Measurements from ENCODE around the gene MALL.
"Not testable (repeated sequence)": the region's sequence is repeated elsewhere in the genome, so short reads cannot be mapped to it uniquely, and the experiment has no call there.

The MALL gene

DNA sequence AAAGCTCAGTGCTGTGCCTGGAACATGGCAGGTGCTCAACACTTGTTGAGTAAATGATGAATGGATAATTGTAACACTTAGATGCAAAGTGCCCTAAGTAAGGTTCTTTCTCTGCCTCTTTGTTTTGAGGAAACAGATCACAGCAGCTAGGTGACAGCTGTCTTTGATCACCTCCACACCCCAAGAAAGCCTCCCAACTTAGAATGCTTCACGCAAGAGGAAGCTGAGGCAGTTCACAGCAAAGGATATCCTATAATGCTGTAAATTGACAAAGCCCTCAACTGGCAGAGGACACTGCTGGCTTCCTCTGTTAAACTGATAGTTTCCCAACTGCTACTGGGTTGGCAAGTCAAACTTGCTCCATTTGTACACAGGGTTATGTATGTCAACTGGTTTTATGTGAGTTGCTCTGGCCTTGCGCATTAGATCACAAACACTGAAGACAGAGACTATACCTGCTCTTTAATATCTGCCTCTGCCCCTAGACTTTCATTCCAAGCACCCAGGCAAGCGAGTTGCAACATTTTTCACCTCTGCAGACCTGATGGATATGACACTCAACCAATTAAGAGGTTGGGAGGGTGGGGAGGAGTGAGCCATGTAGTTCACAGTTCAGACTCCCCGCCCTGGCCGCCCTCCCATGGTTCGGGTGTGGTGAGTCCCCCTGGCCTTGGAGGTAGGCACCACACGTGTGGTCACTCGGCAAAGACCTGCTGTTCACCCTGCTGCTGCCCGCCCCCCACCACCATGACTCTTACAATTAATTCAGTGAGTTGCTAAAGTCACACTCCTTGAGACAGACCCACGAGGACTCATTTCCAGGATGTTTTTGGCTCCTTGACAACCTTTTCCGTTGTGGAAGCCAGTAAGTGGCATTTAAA is 4.8 kb upstream of the MALL start:
- no peak for DNase-seq

DNA sequence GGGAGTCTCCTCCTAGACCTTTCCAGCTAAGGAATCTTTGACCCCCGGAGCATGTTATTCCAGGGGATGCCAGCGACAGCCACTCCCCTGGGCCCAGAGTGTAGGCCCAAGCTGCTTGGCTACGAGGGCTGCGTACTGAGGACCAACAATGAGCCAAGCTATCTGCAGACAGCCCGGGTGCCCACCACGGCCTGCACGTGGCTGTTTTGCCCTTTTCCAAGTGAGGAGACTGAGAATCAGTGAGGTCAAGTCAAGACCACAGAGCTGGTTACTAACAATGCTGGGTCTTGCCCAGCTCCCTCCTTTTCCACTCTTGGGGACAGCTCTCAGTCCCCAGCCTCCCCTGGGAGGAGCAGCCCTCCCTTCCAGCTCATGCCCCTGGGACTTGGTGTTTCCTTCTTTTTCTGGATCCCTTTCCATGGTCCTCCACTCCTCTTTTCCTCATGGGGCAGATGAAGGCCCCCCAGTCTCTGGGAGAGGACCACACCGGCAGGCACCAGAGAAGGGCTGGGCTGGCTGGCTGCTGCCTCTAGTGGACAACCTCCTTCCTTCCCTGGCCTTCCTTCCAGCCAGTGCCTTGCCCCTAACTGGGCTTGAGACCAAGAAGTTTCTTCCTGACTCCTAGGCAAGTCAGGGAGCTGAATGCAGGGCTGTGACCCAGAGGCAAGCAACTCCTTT is 550 bp upstream of the MALL start:
- DNase-seq: no peak

DNA sequence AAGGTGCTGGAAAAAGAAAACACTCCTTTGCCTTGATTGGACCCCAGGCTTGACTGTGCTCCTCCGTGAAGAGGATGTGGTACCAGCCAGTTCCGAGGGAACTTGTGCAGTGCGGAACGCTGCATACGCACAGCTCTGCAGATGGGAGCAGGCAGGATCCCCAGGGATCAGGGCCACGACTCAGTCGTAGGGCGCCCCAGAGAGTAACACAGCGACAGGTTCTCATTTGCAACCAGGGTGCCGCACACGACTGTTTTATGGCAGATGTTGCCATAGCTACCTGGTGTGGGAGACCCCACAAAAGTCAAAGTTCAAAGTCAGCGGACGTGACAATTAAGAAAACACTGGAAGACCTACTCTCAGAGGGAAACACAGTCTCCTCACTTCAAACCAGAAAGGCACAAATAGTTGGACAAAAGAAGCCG is 779 bp downstream of the MALL start:
- no peak for DNase-seq

DNA sequence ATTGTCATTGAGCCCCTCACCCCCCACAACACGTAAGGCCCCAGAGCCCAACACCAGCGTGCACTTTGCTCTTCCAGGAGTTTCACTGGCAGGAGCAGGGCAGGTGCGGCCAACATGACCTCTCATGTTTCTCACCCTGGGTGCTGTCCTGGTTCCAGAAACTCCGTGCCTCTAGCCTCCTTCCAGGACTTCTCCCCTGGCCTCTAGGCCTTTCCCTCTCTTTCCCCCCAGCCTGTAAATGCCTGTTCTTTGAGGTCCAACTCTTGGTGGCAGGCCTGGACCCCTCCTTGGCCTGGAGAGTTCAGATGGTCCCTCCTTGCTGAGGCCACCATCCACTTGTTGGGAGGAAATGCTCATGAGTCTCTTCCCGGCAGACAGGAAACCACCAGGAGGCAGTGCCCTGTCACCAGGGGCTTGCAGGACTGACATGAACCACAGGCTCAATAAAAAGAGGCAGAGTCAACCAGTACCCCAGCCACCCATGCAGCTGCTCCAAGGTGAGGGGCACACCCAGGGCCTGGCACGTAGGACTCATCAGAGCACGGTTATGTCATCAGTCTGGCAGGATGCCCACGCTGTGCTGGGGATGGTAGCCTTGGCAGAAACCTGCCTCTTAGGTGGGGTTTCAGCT is 1.5 kb downstream of the MALL start:
- no peak for DNase-seq

DNA sequence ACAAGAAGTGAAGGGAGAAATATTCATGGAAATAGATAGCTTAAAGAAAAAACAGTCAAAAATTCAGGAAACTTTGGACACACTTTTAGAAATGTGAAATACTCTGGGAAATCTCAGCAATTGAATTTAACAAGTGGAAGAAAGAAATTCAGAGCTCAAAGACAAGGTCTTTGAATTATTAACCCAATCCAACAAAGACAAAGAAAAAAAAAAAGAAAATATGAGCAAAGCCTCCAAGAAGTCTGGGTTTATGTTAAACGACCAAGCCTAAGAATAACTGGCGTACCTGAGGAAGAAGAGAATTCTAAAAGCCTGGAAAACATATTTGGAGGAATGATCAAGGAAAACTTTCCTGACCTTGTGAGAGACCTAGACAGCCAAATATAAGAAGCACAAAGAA is 7.3 kb downstream of the MALL start:
- DNase-seq: not testable (repeated sequence)

DNA sequence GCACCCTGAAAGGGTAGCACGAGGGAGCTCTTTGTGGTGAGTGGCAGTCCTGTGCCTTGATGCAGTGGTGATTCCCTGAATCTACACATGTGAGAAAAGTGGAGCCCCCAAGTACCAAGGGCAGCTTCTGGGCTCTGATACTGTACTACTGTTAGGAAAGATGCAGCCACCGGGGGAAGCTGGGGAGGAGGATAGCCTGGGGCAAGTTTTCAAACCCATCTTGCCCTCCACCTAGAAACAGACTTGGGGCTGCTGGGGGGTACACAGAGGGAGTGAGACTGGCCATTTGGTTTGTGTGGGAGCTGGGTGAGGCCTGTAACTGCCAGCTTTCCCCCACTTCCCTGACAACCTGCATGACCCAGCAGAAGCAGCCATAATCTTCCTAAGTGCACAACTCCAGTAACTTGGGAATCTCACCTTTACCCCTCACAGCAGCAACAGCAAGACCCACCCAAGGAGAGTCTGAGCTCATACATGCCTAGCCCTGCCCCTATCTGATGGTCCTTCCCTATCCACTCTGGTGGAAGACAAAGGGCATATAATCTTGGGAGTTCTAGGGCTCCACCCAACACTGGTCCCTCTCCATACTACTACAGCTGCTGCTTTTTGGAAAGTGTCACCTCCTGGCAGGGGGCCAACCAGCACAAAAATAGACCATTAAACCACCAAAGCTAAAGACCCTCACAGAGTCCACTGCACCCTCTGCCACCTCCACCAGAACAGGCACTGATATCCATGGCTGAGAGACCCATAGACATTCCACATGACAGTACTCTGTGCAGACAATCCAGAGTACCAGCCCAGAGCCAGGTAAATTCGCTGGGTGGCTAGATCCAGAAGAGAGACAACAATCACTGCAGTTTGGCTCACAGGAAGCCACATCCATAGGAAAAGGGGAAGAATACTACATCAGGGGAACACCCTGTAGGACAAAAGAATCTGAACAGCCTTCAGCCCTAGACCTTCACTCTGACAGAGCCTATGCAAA is 8.2 kb downstream of the MALL start:
- no peak for DNase-seq

DNA sequence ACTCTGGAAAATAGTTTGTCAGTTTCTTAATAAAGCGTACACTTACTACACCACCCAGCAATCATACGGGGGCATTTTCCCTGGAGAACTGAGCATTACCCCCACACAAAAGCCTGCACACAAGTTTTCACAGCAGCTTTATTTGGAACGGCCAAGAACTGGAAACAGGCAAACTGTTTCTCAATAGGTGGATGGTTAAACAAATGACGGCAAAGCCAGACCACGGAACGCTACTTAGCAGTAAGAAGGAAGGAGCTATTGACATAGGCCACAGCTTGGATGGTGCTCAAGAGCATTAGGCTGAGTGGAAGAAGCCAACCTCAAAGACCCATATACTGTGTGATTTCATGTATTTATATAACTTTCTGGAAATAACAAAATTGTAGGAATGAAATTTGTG is 9.0 kb downstream of the MALL start:
- DNase-seq: no peak

DNA sequence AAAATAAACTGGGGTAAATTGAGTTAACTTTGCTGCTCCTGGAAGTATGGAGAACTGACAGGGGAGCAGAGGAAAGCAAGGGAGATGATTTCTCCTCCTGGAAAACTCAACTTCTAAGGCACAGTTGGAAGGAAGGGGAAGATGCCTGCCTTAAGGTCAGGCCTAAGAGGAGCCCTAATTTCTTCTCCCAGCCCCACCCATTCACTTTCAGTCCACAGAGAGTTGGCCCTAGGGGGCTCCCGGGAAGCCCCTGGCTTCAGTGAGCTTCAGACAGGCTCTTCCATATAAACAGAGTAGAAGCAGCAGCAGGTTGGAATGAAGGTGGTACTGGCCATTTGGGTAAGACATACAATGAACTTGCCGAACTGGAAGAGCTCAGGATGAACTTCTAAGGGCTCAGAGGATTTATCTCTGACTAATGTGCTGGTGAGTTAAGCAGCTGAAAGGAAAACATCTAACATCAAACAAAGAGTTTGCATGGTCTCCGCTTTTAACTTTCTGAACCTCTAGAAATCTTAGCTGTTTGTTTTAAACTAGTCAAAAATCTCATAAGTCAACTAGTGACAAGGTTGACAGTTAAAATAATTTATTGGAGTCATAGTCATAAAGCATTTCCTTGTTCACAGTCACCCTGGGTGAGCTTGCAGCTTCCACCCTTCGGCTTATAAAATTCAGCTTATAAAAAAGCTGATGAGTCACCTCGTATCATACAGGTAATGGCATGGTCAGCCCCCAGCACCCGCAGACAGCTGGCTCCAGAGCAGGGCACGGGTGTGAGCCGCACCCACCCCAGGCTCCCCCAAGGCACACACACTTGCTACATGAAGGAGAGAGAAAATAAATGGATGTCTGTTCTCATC is 9.8 kb downstream of the MALL start:
- no peak for DNase-seq

DNA sequence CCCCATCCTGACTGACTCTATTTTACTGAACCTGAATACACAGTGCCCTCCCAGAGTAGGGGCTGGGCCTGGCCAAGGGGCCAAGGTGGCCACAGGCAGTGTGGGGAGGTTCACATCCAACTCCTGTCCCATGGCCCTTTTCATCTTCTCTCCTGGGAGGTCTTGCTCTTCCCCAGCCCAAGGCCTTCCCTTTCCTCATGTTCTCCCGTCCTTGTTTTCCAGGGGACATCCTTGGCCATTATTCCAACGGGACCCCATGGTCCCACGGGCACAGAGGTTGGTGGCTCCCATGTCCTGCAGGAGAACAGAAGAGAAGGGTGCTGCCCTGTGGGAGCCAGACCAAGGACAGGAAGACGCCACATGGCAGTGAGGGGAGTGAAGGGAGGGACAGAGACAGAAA is 10.4 kb downstream of the MALL start:
- DNase-seq: no peak

DNA sequence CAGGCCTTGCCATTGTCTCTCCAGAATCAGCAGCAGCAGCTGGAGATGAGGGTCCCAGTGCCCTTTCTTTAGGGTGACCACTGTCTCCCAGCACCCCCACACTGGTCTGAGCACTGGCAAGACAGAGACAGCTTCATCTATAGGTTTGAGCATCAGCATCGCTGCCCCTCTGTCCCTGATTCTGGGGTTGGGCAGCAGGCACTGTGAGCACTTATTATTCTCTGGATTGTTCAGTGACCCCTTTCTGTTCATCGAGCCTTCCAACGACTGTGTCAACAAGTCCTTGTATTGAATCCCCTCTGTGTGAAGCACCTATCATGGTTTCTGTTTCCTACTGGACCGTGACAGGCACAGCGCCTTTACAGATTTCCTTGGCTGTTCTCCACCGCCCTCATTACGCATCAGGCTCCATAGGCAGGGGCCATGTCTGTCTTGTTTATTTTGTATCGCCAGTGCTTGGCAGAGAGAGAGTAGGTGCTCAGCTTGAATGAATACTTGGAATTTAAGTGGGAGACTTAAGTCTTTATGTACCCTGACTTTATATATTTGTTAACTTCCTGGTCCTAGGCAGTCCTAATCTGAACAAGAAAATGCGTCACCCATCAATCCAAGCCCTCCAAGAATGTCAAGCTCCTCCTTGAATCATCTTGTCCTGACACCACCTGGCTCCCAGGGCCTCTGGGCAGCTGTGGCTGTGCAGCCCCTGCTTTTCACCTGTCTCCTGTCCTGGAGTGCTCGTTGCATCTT is 11.4 kb downstream of the MALL start:
- no peak for DNase-seq

DNA sequence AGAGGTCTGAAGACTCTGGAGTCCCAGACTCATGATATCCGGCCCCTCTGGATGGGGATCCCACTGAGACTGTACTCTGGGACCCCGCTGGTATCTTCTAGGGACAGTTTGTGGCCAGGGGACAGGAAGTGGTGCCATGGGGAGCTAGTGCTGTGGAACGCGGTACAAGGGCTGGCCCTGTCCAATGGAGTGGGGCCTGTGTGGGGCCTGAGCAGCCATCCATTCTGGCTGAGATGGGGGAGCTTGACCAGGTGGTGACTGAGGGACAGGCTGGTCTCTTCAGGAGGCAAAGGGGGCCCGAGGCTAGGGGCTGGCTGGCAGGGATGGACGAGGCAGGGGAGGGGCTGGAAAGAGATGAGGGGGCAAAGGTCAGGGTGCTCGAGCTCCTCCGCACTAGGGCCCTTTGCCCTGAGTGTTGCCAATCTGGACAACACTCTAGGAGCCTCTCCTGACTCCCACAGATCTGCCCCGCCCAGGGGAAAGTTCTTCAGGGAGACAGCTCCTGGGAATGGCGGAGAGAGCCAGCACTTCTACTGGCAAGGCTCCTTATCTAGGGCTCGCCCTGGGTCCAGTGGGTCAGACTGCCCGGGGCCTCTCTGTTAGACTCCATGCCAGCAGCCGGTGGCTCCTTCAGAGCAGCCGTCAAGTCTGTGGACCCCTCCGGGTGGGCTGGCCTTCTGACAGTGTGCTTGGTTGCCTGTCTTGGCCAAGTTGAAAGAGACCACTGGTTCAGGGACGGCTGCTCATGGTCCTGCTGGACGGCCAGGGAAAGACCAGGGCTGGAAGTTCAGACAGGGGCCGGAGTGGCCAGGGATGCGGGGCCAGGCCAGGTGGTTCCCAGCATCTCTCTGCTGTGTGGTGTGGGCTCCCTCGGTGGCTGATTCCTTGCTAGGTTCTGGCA is 12.3 kb downstream of the MALL start:
- DNase-seq: no peak

DNA sequence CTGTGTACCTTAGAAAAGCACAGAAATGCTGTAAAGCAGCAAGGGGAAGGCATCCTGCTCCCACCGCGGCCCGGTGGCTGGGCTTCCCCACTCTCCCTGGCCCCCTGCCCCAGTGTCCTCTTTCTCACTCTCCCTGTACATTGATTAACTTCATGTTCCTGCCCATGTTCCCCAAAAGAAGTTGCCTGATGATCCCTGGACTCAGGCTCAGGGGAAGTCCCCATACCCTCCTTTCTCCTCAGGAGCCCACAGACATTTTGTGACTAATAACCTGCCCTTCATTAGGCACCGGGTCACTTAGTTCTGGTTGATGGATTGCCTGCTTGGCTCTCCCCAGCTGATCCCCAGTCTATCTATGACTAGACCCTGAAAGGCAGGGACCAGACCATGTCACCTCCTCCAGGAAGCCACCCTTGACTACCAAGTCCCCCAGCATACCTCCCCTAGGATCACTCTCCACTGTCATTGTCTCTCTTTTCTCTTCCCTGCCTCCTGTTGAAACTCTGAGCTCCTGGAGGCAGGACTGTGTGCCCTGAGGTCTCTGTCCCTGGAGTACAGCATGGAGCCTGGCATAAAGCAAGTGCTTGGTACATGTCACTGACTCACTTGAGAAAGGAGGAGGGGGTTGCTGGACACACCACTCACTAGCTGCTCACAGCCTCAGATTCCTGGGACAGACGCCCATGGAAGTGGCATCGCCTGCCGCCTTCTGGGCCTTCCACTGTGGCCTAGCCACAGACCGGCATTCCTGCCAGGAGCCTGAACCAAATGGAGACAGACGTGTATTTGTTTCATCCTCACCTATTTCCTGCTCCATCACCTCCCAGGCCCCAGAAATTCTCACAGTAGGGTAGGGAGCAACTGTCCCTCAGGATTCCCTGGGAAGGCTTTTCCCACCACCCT is 13.5 kb downstream of the MALL start:
- DNase-seq: no peak

DNA sequence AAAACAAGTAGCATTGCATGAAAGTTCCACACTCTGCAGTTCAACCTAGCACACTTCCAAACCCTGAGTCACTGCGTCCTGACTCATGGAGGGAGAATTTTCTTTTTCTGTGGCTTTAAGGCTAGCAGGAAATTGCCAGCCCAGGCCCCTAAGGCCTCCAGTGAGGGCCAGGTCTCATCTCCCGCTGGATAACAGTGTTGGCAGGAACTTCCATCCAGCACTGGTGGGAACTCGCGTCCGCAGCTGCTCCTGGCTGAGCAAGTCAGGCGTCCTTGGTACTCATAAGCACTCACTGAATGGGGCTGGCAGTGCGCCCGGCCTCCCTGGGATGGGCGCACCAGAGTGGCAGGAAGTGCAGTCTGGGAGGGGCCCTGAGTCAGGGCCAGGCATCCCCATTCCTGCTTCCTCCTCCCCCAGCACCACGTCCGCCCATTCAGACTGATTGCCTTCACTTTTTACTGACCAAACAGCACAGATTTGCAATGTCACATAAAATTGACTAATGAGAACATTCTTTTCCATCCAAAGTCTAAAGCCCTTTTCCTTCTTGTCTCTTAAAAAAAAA is 14.3 kb downstream of the MALL start:
- DNase-seq: no peak

DNA sequence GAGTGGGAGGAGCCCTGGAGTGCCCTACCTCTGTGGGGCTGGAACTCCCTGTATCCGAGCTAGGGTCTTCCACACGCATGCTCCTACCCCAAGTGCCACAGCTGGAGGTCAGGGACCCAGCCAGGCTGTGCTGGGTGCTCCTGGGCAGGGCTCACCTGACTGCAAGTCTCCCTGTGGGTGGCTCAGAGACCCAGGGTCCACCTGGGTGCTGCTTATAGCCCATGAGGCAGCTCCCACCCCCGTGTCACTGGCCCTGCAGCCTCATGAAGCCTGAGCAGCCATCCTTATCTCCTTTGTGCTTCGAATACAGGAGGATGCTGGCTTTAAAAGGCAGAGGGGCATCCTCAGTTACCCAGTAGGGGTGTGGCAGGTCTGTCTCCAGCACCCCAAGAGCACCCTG is 14.7 kb downstream of the MALL start:
- DNase-seq: not testable (repeated sequence)

DNA sequence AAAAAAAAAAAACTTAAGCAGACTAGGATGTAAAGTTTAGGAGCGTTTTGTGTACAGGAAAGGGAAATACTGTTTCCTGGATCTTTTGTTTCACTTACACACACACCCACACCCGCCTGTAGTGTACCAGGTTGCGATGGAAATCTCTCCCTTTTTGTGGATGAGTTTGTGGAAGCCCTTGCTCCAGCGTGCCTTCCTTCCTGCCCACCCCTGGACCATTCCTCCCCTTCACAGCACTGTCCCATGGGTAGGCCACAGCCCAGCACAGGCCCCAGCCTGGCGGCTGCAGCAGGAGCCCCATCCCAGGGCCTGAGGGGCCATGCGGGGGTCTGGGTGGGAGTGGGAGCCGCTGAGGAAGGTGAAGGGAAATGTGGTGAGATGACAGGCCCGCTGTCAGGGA is 15.1 kb downstream of the MALL start:
- DNase-seq: no peak

DNA sequence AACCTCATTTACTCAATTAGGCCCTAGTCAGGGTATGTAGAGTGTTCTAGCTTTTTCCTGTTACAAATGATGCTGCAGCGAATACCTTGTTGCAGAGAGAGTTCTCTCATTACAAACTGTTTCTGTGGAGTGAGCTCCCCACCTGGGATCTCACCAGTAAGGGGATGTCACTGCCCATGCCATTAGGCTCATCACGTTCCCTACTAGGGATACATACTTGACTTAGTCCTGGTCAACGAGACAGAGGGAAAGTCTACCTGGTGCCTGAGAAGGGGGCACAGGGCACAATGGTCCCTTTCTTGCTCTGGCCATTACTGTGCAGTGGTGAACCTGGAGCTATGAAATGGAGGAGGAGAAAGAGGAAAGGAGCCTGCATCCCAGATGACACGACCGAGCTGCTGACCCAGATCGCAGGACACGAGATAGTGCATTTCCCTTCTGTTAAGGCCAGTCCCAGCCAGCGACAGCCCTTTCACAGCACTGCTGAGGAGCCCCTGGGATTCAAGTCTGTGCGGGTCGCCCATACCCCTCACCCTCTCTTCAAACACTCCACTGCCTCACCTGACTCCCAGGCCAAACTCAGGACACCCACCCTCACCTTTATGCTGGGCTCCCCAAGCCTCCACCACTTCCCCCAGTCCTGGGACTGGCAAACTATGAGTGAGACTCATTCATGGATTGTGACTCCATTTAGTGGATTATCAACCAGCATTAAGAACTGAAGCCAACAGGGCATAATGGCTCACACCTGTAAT is 16.0 kb downstream of the MALL start:
- DNase-seq: no peak

DNA sequence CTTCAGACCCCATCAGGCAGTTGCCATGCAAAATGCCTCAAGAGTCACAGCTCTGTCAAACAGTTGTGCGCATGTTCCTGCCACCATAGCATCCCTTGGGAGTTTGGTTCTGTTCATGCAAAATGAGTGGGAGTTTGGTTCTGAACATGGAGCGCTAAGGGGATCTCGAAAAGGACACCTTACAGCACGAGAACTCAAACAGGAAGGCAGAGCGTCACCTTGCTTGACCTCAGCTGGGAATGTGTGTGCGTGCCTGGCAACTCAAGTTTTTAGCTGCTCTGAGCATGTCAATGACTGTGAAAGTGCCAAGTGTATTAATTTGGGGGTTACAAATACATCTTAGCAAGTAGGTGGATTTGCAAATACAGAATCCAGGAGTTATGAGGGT is 16.6 kb downstream of the MALL start:
- no peak for DNase-seq

Data from activated CD8-positive, alpha-beta memory T cell treated with anti-CD3 and anti-CD28 coated beads, Interleukin-2, amount 50 U/mL, for 4 hours (primary cell).